Measurements from ENCODE around the gene ADAM21. TPM values are rescaled to one million over a fixed set of nuclear protein-coding genes. Genes with fewer than 3 reads are reported as not detected.

The ADAM21 gene
- total RNA-seq, 1 experiment from 2014 or later, result not detected

DNA sequence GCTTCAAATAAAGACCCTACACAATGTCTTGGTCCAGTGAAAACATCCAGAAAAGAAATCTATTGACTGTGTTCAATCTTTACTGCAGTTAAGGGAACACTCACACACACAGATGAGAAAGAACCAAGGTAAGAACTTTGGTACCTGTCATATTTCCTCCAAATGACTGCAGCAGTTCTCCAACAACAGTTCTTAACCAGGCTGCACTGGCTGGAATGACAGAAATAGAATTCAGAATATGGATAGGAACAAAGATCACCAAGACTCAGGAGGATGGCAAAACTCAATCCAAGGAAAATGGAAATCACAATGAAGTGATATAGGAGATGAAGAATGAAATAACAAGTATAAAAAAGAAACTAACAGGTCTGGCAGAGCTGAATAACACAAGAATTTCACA lies 46.2 kb downstream of the ADAM21 start:
- Histone ChIP-seq H3K27ac (ENCODE audit: insufficient read length, low read depth, low read length) (no peak overlapping the region), H2AFZ (ENCODE audit: low read length) (no peak overlapping the region), H4K91ac (ENCODE audit: insufficient read length, low read depth, low read length) (no peak overlapping the region), H2BK120ac (ENCODE audit: low read depth, low read length, poor library complexity, severe bottlenecking) (no peak overlapping the region), H3K18ac (ENCODE audit: insufficient read length, low read depth, low read length) (no peak overlapping the region), H3K4me2 (ENCODE audit: insufficient read depth, insufficient read length, low read length) (no peak overlapping the region), H3K27me3 (ENCODE audit: insufficient read depth, low read length) (no peaks in the 10 kb centered on the region), H4K8ac (replicated peaks; ENCODE audit: insufficient read length, low read depth, low read length) (no peak overlapping the region), H2BK12ac (ENCODE audit: insufficient read length, low read depth, low read length) (no peak overlapping the region), H3K79me2 (ENCODE audit: insufficient read depth, low read length) (no peaks in the 10 kb centered on the region), H4K5ac (ENCODE audit: insufficient read length, low read depth, low read length) (no peak overlapping the region), H3K23ac (ENCODE audit: insufficient read length, low read depth, low read length) (no peak overlapping the region), H3K14ac (ENCODE audit: insufficient read depth, low read length) (no peak overlapping the region), H3K79me1 (ENCODE audit: insufficient read depth, low read depth, low read length, poor library complexity, severe bottlenecking) (no peaks in the 10 kb centered on the region), H2AK5ac (ENCODE audit: insufficient read length, low read length) (no peak overlapping the region), H4K20me1 (ENCODE audit: control insufficient read depth, insufficient read depth, insufficient read length) (no peaks in the 10 kb centered on the region), H2BK15ac (ENCODE audit: low read depth, low read length) (no peak overlapping the region), H3K9me3 (ENCODE audit: control insufficient read depth, low read depth, low read length) (no peaks in the 10 kb centered on the region), H3T11ph (ENCODE audit: low read length) (no peak overlapping the region), H2BK20ac (ENCODE audit: low read depth, low read length, poor library complexity, severe bottlenecking) (no peak overlapping the region), H3K23me2 (ENCODE audit: insufficient read length, low read depth, low read length, poor library complexity, severe bottlenecking) (no peaks in the 10 kb centered on the region), H3K4me1 (ENCODE audit: insufficient read depth, low read length) (no peaks in the 10 kb centered on the region), H3K56ac (ENCODE audit: insufficient read length, low read depth, low read length) (no peak overlapping the region), H2BK5ac (ENCODE audit: insufficient read length, low read length) (no peak overlapping the region), H3K4ac (ENCODE audit: low read depth, low read length) (no peak overlapping the region), H3K9ac (ENCODE audit: extremely low read depth, insufficient read length, low read length) (no peak overlapping the region)
- TF ChIP-seq, protein P1, sequence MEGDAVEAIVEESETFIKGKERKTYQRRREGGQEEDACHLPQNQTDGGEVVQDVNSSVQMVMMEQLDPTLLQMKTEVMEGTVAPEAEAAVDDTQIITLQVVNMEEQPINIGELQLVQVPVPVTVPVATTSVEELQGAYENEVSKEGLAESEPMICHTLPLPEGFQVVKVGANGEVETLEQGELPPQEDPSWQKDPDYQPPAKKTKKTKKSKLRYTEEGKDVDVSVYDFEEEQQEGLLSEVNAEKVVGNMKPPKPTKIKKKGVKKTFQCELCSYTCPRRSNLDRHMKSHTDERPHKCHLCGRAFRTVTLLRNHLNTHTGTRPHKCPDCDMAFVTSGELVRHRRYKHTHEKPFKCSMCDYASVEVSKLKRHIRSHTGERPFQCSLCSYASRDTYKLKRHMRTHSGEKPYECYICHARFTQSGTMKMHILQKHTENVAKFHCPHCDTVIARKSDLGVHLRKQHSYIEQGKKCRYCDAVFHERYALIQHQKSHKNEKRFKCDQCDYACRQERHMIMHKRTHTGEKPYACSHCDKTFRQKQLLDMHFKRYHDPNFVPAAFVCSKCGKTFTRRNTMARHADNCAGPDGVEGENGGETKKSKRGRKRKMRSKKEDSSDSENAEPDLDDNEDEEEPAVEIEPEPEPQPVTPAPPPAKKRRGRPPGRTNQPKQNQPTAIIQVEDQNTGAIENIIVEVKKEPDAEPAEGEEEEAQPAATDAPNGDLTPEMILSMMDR (conservative IDR thresholded peaks at IDR 0.05), result no peak
- no peak for DNase-seq
- peaks cover 15 to 25% (median 19%) of the 10 kb centered on the region in 3 experiments for H3K36me3 Mint-ChIP-seq (ENCODE audit: insufficient read depth in 1 of 3, low read depth in 3 of 3)
- no peaks in the 10 kb centered on the region for H3K4me1 Mint-ChIP-seq
- peaks cover 55 to 58% of the 10 kb centered on the region in 2 experiments for H3K9me3 Mint-ChIP-seq
- no peak overlapping the region for H3K27ac Mint-ChIP-seq
- H3K4me3 Mint-ChIP-seq, result no peak overlapping the region
- peaks cover 2% of the 10 kb centered on the region; the same call in 1 of the 2 replicates for H3K27me3 Mint-ChIP-seq (ENCODE audit: low read depth)

Other genes with a start within 250 kb of the ADAM21 start
- gene COX16, start 92.5 kb upstream of the ADAM21 start, total RNA-seq (2021), result 68.2 and 74.9 TPM in 2 replicates
- 24.9 and 26.6 TPM in 2 replicates for gene SYNJ2BP, start 35.1 kb upstream of the ADAM21 start, total RNA-seq (2021)
- 0.24 and 0.28 TPM in 2 replicates for gene ADAM20, start 82.8 kb downstream of the ADAM21 start, total RNA-seq (2021)
- gene MED6, start 148.5 kb downstream of the ADAM21 start, total RNA-seq (2021), result 53.5 and 55.3 TPM in 2 replicates
- gene TTC9, start 189.7 kb downstream of the ADAM21 start, total RNA-seq (2021), result 17.4 and 17.7 TPM in 2 replicates